Measurements from ENCODE around the gene PIGZ. TPM values are rescaled to one million over a fixed set of nuclear protein-coding genes. Genes with fewer than 3 reads are reported as not detected.

Gene PIGZ
- total and polyA plus RNA-seq, 2 donors from 2014 or later: 1.4 to 3.5 TPM

DNA sequence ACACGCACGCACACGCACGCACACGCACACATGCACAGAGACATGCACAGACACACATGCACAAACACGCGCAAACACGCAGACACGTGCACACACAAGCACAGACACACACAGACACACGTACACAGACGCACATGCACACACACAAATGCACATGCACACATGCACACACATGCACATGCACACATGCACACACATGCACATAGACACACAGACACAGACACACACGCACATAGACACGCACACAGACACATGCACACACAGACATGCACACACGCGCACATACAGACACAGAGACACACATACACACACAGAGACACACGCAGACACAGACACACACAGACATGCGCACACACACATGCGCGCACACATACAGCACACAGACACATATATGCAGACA, 26.4 kb upstream of the PIGZ start:
- DNase-seq (peak in 2 of 5 donors; percentile 19 to 28), FAIRE-seq (no peak)
- no peak overlapping the region for H3K9ac ChIP-seq (ENCODE audit: low read length in 3 of 3)
- no peaks in the 10 kb centered on the region for H3K9me3 ChIP-seq (ENCODE audit: control insufficient read depth in 2 of 3, insufficient read depth in 1 of 3, low read length in 3 of 3)
- intact Hi-C loops (cut with DNase I): no loop called here
- TF ChIP-seq, protein P1, sequence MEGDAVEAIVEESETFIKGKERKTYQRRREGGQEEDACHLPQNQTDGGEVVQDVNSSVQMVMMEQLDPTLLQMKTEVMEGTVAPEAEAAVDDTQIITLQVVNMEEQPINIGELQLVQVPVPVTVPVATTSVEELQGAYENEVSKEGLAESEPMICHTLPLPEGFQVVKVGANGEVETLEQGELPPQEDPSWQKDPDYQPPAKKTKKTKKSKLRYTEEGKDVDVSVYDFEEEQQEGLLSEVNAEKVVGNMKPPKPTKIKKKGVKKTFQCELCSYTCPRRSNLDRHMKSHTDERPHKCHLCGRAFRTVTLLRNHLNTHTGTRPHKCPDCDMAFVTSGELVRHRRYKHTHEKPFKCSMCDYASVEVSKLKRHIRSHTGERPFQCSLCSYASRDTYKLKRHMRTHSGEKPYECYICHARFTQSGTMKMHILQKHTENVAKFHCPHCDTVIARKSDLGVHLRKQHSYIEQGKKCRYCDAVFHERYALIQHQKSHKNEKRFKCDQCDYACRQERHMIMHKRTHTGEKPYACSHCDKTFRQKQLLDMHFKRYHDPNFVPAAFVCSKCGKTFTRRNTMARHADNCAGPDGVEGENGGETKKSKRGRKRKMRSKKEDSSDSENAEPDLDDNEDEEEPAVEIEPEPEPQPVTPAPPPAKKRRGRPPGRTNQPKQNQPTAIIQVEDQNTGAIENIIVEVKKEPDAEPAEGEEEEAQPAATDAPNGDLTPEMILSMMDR (IDR thresholded peaks at IDR 0.05; ENCODE audit: borderline replicate concordance, extremely low read depth, insufficient read depth): no peak
- H3K4me1 ChIP-seq (ENCODE audit: control insufficient read depth in 2 of 3, insufficient read depth in 2 of 3, low read depth in 1 of 3, low read length in 3 of 3): no peaks in the 10 kb centered on the region
- peak overlapping the region in 1 of 3 donors; percentile 6 for H3K4me3 ChIP-seq (ENCODE audit: low read length in 3 of 3)
- H3K27ac ChIP-seq (ENCODE audit: low read depth in 2 of 2, low read length in 2 of 2): no peak overlapping the region
- H3K27me3 ChIP-seq (ENCODE audit: control insufficient read depth, insufficient read depth, low read length): no peaks in the 10 kb centered on the region
- H3K36me3 ChIP-seq (ENCODE audit: control insufficient read depth in 2 of 3, insufficient read depth in 3 of 3, low read length in 3 of 3): no peaks in the 10 kb centered on the region

DNA sequence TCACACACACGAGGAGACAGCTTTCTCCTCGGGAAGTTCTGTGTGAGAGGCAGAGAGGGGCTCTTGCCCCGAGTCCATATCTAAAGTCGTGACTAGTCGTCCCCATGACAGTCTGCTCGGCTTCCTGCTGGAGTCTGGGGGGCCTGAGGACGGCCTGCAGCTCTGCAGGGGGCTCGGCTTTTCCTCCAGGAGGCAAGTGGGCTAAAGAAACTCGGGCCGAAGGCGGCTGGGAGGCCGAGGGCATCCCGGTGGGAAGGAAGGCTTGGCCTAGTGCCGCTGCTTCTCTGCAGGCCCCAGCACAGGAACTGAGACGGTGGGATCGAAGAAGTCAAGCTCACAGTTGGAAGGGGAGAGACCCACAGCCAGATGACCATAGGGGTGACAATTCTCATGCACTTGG, 25.4 kb upstream of the PIGZ start:
- FAIRE-seq (no peak), DNase-seq (peak in 2 of 5 donors; percentile 8 to 52)
- Histone ChIP-seq H3K27me3 (ENCODE audit: control insufficient read depth, insufficient read depth, low read length) (no peaks in the 10 kb centered on the region), H3K4me1 (ENCODE audit: control insufficient read depth in 2 of 3, insufficient read depth in 2 of 3, low read depth in 1 of 3, low read length in 3 of 3) (no peaks in the 10 kb centered on the region), H3K9ac (ENCODE audit: low read length in 3 of 3) (no peak overlapping the region), H3K9me3 (ENCODE audit: control insufficient read depth in 2 of 3, insufficient read depth in 1 of 3, low read length in 3 of 3) (no peaks in the 10 kb centered on the region), H3K36me3 (ENCODE audit: control insufficient read depth in 2 of 3, insufficient read depth in 3 of 3, low read length in 3 of 3) (no peaks in the 10 kb centered on the region), H3K4me3 (ENCODE audit: low read length in 3 of 3) (no peak overlapping the region), H3K27ac (ENCODE audit: low read depth in 2 of 2, low read length in 2 of 2) (no peak overlapping the region)
- TF ChIP-seq, protein P1 (IDR thresholded peaks at IDR 0.05; ENCODE audit: borderline replicate concordance, extremely low read depth, insufficient read depth): no peak
- intact Hi-C loops (cut with DNase I): no loop called here

DNA sequence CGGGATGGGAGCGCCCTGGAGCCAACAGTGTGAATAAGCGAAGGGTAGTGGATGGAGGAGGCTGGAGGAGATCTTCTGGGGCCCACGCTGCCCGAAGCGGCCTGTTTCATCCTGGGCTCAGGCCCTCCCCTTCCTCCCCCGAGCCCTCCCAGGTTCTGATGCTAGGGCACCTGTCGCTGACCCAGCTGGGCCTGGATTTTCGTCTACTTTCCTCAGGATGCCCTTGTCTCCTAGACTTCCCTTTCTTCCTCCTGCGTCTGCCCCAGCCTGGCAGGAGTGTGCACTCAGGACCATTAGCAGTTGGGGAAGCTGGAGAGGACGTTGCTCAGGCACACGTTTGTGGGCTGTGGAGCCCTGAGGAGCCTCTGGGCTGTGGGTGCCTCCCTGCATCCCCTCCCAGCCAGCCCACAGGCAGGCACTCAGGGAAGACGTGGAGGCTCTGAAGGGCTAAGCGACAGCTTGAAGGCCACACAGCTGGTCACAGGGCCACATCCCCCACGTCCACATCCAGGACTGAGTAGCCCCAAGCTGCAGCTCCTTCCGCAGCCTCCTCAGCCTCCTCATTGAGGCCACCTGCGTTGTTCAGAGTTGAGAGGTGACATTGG, 23.9 kb upstream of the PIGZ start:
- intact Hi-C loops (cut with DNase I): no loop called here
- FAIRE-seq (no peak), DNase-seq (peak in 2 of 5 donors; percentile 24 to 34)
- TF ChIP-seq, protein P1 (IDR thresholded peaks at IDR 0.05; ENCODE audit: borderline replicate concordance, extremely low read depth, insufficient read depth): no peak
- H3K4me3 ChIP-seq (ENCODE audit: low read length in 3 of 3): no peak overlapping the region
- no peaks in the 10 kb centered on the region for H3K9me3 ChIP-seq (ENCODE audit: control insufficient read depth in 2 of 3, insufficient read depth in 1 of 3, low read length in 3 of 3)
- H3K27me3 ChIP-seq (ENCODE audit: control insufficient read depth, insufficient read depth, low read length): no peaks in the 10 kb centered on the region
- no peaks in the 10 kb centered on the region for H3K36me3 ChIP-seq (ENCODE audit: control insufficient read depth in 2 of 3, insufficient read depth in 3 of 3, low read length in 3 of 3)
- H3K9ac ChIP-seq (ENCODE audit: low read length in 3 of 3): no peak overlapping the region
- no peaks in the 10 kb centered on the region for H3K4me1 ChIP-seq (ENCODE audit: control insufficient read depth in 2 of 3, insufficient read depth in 2 of 3, low read depth in 1 of 3, low read length in 3 of 3)
- no peak overlapping the region for H3K27ac ChIP-seq (ENCODE audit: low read depth in 2 of 2, low read length in 2 of 2)

All from kidney (tissue), 14 donors.